HUES64 (cell line): ENCODE data around the gene B3GAT1.

Experiments
- H3K27ac ChIP-seq: 2 replicates; pipeline ENCODE4 v1.7.0; 2013; ENCODE audit warnings: low read depth, low read length, inconsistent platforms
- H3K27me3 ChIP-seq: 2 replicates; pipeline ENCODE4 v1.6.1; 2013; ENCODE audit warnings: mild to moderate bottlenecking, low read length; ENCODE audit not compliant: insufficient read depth
- H3K36me3 ChIP-seq: 2 replicates; pipeline ENCODE4 v1.6.1; 2013; ENCODE audit warnings: mild to moderate bottlenecking, low read length; ENCODE audit not compliant: insufficient read depth
- H3K4me1 ChIP-seq: 2 replicates; pipeline ENCODE4 v1.6.1; 2013; ENCODE audit warnings: mild to moderate bottlenecking, low read length, moderate library complexity; ENCODE audit not compliant: insufficient read depth
- H3K4me3 ChIP-seq: 2 replicates; pipeline ENCODE4 v1.5.1; 2013; ENCODE audit warnings: mild to moderate bottlenecking, low read length, moderate library complexity
- H3K9ac ChIP-seq: 2 replicates; pipeline ENCODE4 v1.6.1; 2013; ENCODE audit warnings: mild to moderate bottlenecking, low read depth, low read length
- H3K9me3 ChIP-seq: 2 replicates; pipeline ENCODE4 v1.6.1; 2013; ENCODE audit warnings: low read depth, low read length; ENCODE audit not compliant: insufficient read depth
- WGBS: fragments of 150-250, 120-280 bp; methylation state at CpG from one replicate; pipeline ENCODE4 v1.1.7; 2013; ENCODE audit warnings: missing lambda C conversion rate; 5-methylcytosine and 5-hydroxymethylcytosine counted together

The B3GAT1 gene

GRCh38 chr11:134386945-134387344 is 25.1 kb downstream of the B3GAT1 start:
- peaks cover 17% of the 10 kb centered on the region for H3K36me3 ChIP-seq
- 87% methylated on average over 6 of the region's 6 CpGs for WGBS
- no peak overlapping the region for H3K9ac ChIP-seq
- H3K27ac ChIP-seq = no peak overlapping the region
- H3K4me1 ChIP-seq = no peaks in the 10 kb centered on the region
- no peak overlapping the region for H3K4me3 ChIP-seq
- H3K27me3 ChIP-seq = no peaks in the 10 kb centered on the region
- no peaks in the 10 kb centered on the region for H3K9me3 ChIP-seq

- no peaks in the 10 kb centered on the region for H3K9me3 ChIP-seq
- H3K4me3 ChIP-seq = no peak overlapping the region
- no peaks in the 10 kb centered on the region for H3K27me3 ChIP-seq
- H3K9ac ChIP-seq = no peak overlapping the region
- peaks cover 25% of the 10 kb centered on the region for H3K36me3 ChIP-seq
- WGBS = 88% methylated on average over 19 of the region's 20 CpGs
- H3K4me1 ChIP-seq = no peaks in the 10 kb centered on the region
- H3K27ac ChIP-seq = no peak overlapping the region
Measured at GRCh38 chr11:134385774-134386565, 26.1 kb downstream of the B3GAT1 start.

GRCh38 chr11:134385171-134385570 is 26.9 kb downstream of the B3GAT1 start:
- Histone ChIP-seq H3K9me3 (no peaks in the 10 kb centered on the region), H3K4me3 (no peak overlapping the region), H3K27me3 (no peaks in the 10 kb centered on the region), H3K27ac (no peak overlapping the region), H3K36me3 (peaks cover 32% of the 10 kb centered on the region), H3K9ac (no peak overlapping the region), H3K4me1 (no peaks in the 10 kb centered on the region)
- WGBS = 96% methylated on average over 15 of the region's 15 CpGs

- H3K4me1 ChIP-seq = no peaks in the 10 kb centered on the region
- no peak overlapping the region for H3K4me3 ChIP-seq
- H3K9ac ChIP-seq = no peak overlapping the region
- H3K27ac ChIP-seq = no peak overlapping the region
- H3K36me3 ChIP-seq = peaks cover 33% of the 10 kb centered on the region
- no peaks in the 10 kb centered on the region for H3K27me3 ChIP-seq
- 95% methylated on average over 14 of the region's 14 CpGs for WGBS
- no peaks in the 10 kb centered on the region for H3K9me3 ChIP-seq
Measured at GRCh38 chr11:134384406-134384805, 27.6 kb downstream of the B3GAT1 start.

GRCh38 chr11:134383576-134384221 is 28.3 kb downstream of the B3GAT1 start:
- WGBS = 96% methylated on average over 78 of the region's 78 CpGs
- no peak overlapping the region for H3K4me3 ChIP-seq
- no peak overlapping the region for H3K9ac ChIP-seq
- no peaks in the 10 kb centered on the region for H3K27me3 ChIP-seq
- peaks cover 33% of the 10 kb centered on the region for H3K36me3 ChIP-seq
- H3K27ac ChIP-seq = no peak overlapping the region
- no peaks in the 10 kb centered on the region for H3K4me1 ChIP-seq
- no peaks in the 10 kb centered on the region for H3K9me3 ChIP-seq

GRCh38 chr11:134382830-134383229 is 29.2 kb downstream of the B3GAT1 start:
- Histone ChIP-seq H3K9ac (no peak overlapping the region), H3K27ac (no peak overlapping the region), H3K9me3 (no peaks in the 10 kb centered on the region), H3K4me1 (no peaks in the 10 kb centered on the region), H3K36me3 (peaks cover 35% of the 10 kb centered on the region), H3K4me3 (no peak overlapping the region), H3K27me3 (no peaks in the 10 kb centered on the region)
- 97% methylated on average over 24 of the region's 24 CpGs for WGBS

GRCh38 chr11:134382257-134382656 is 29.8 kb downstream of the B3GAT1 start:
- no peak overlapping the region for H3K4me3 ChIP-seq
- H3K27ac ChIP-seq = no peak overlapping the region
- peaks cover 34% of the 10 kb centered on the region for H3K36me3 ChIP-seq
- 93% methylated on average over 8 of the region's 8 CpGs for WGBS
- no peaks in the 10 kb centered on the region for H3K27me3 ChIP-seq
- H3K4me1 ChIP-seq = no peaks in the 10 kb centered on the region
- H3K9ac ChIP-seq = no peak overlapping the region
- no peaks in the 10 kb centered on the region for H3K9me3 ChIP-seq

GRCh38 chr11:134380785-134381184 is 31.3 kb downstream of the B3GAT1 start:
- Histone ChIP-seq H3K4me3 (no peak overlapping the region), H3K4me1 (no peaks in the 10 kb centered on the region), H3K9ac (no peak overlapping the region), H3K36me3 (peaks cover 33% of the 10 kb centered on the region), H3K27ac (no peak overlapping the region), H3K27me3 (no peaks in the 10 kb centered on the region), H3K9me3 (no peaks in the 10 kb centered on the region)
- 90% methylated on average over 4 of the region's 4 CpGs for WGBS

GRCh38 chr11:134380229-134380628 is 31.8 kb downstream of the B3GAT1 start:
- Histone ChIP-seq H3K4me3 (no peak overlapping the region), H3K27ac (no peak overlapping the region), H3K27me3 (no peaks in the 10 kb centered on the region), H3K9me3 (no peaks in the 10 kb centered on the region), H3K9ac (no peak overlapping the region), H3K4me1 (no peaks in the 10 kb centered on the region), H3K36me3 (peaks cover 33% of the 10 kb centered on the region)
- 96% methylated on average over 12 of the region's 12 CpGs for WGBS

- H3K27ac ChIP-seq = no peak overlapping the region
- no peaks in the 10 kb centered on the region for H3K9me3 ChIP-seq
- WGBS = 93% methylated on average over 2 of the region's 2 CpGs
- H3K9ac ChIP-seq = no peak overlapping the region
- H3K36me3 ChIP-seq = peaks cover 28% of the 10 kb centered on the region
- no peak overlapping the region for H3K4me3 ChIP-seq
- H3K27me3 ChIP-seq = no peaks in the 10 kb centered on the region
- H3K4me1 ChIP-seq = no peaks in the 10 kb centered on the region
Measured at GRCh38 chr11:134379241-134379640, 32.8 kb downstream of the B3GAT1 start.

GRCh38 chr11:134377876-134378275 is 34.2 kb downstream of the B3GAT1 start:
- H3K9me3 ChIP-seq = no peaks in the 10 kb centered on the region
- no peak overlapping the region for H3K4me3 ChIP-seq
- peaks cover 28% of the 10 kb centered on the region for H3K36me3 ChIP-seq
- no peaks in the 10 kb centered on the region for H3K27me3 ChIP-seq
- no peak overlapping the region for H3K27ac ChIP-seq
- 91% methylated on average over 13 of the region's 14 CpGs for WGBS
- H3K4me1 ChIP-seq = no peaks in the 10 kb centered on the region
- H3K9ac ChIP-seq = no peak overlapping the region
